Measurements from ENCODE around the gene EHD3.

The EHD3 gene

DNA sequence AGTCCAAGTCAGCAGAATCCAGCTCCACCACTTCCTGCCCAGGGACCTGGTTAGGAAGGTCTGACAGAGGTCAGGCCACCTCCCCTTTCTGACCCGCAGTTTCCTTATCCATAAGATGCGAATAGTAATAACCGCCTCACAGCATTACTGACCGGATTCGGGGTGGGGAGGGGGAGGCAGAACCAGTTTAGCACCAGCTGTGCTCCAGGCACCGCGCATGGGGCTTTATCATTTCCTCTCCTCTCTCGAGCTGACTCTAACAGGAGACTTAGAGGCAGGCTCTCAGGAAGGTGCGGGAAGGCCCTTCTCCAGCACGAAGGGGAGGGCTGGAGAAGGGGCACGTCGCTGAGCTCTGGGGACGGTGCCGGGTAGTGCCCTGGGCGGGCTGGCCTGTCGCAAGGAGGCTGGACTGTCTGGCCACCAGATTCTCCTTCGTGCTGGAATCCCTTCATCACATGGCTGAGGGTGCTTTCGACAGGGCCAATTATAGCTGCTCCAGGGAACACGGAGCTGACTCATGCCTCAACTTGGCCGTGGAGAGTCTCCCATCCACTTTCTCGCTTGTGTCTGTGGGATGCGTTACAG is 5.7 kb downstream of the EHD3 start:
- no peak overlapping the region for H3K4me3 ChIP-seq (ENCODE audit: low read depth, low read length)

DNA sequence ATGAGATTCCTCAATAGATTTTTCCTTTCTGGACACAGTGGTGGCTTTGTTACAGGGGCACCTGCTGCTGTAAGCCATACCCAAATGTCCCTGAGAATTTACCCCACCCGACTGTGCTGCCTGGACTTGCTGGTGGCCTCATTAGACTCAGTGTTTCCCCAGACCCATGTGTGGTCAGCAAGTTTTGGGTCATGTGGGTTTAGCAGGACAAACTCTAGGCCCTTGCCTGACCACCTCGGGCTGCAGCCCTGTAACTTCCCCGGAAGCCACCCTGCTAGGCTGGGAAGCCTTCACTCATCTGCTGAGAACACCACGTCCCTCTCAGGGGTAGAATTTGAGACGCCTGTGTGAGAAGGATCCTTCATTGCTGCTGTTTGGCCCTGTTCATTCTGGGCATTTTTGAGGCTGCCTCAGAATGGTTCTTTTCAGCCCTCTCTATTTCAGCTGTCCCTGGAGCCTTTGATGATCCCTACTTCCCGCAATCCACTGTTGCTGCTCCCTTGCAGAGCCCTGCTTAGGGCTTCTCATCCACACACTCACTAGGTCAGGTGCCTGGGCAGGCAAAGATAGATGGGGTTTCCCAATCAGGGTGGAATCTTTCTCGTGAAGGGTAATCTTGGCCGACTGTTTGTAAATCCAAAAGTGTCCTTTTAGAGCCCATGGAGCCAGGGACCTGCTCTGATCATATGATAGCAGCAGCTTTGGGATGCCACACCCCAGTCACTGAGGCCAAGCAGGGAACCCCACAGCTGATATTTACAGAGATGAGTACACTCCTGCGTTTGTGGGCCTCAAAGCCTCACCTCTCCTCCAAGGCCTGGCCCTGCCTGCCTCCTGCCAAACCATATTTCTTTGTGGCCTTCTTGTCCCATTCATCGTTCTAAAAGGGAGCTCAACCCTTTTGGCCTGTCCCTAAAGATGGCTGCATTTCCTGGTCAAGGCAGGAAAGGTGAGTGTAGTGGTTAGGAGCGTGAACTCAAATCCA is 6.7 kb downstream of the EHD3 start:
- TF ChIP-seq, protein P1, sequence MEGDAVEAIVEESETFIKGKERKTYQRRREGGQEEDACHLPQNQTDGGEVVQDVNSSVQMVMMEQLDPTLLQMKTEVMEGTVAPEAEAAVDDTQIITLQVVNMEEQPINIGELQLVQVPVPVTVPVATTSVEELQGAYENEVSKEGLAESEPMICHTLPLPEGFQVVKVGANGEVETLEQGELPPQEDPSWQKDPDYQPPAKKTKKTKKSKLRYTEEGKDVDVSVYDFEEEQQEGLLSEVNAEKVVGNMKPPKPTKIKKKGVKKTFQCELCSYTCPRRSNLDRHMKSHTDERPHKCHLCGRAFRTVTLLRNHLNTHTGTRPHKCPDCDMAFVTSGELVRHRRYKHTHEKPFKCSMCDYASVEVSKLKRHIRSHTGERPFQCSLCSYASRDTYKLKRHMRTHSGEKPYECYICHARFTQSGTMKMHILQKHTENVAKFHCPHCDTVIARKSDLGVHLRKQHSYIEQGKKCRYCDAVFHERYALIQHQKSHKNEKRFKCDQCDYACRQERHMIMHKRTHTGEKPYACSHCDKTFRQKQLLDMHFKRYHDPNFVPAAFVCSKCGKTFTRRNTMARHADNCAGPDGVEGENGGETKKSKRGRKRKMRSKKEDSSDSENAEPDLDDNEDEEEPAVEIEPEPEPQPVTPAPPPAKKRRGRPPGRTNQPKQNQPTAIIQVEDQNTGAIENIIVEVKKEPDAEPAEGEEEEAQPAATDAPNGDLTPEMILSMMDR (IDR thresholded peaks at IDR 0.05; ENCODE audit: low read depth, low read length): no peak
- no peak overlapping the region for H3K4me3 ChIP-seq (ENCODE audit: low read depth, low read length)

More for the DNA sequence above, 5.7 kb downstream of the EHD3 start:
- TF ChIP-seq, protein P1 (IDR thresholded peaks at IDR 0.05; ENCODE audit: low read depth, low read length): no peak

GRCh38 chr2:31241625-31242270 is 7.8 kb downstream of the EHD3 start:
- TF ChIP-seq, protein P1 (IDR thresholded peaks at IDR 0.05; ENCODE audit: low read depth, low read length): no peak
- H3K4me3 ChIP-seq (ENCODE audit: low read depth, low read length): no peak overlapping the region

GRCh38 chr2:31243053-31243452 is 9.1 kb downstream of the EHD3 start:
- no peak overlapping the region for H3K4me3 ChIP-seq (ENCODE audit: low read depth, low read length)
- TF ChIP-seq, protein P1 (IDR thresholded peaks at IDR 0.05; ENCODE audit: low read depth, low read length): no peak

DNA sequence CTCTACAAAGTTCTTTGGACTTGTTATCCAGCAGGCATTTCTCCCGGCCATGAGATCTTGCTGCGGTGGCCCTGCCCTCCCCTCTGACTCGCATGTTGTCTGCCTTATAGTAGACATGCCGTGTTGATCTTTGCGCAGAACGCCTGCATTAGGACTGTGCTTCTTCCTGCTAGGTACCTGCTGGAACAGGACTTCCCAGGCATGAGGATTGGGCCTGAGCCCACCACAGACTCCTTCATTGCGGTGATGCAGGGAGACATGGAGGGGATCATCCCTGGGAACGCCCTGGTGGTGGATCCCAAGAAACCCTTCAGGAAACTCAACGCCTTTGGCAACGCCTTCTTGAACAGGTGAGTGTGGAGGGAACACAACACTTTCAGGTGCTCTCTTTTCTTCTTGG is 10.1 kb downstream of the EHD3 start:
- TF ChIP-seq, protein P1 (IDR thresholded peaks at IDR 0.05; ENCODE audit: low read depth, low read length): no peak

DNA sequence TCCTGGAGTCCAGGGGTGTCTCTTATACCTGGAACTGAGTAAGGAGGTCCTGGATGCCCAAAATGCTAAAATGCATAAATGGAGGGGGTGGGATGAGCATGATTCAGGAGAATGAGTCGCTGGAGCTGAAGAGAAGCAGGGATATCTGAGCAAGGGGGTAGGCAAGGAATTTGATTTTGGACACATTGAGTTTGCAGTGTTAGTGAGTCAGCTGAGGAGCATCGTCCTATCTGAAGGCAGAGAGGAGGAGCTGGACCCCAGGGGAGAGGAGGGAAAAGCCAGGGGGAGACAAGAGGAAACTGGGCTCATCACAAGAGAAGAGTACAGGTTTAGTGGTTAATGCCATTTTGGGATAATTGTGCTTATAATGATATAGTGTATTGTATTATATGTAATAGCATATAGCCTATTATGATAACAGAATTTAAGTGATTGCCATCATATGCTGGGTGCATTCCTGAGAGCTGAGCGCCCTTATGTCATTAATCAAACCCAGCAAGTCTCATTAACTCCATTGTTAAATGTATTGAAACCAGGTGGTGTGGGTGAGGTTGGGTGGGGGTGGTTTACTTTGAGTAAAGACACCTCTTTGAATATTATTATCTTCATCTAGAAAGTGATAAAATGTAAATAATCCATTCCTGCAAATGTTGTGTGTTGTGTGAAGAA is 12.4 kb downstream of the EHD3 start:
- TF ChIP-seq, protein P1 (IDR thresholded peaks at IDR 0.05; ENCODE audit: low read depth, low read length): no peak
- no peak overlapping the region for H3K4me3 ChIP-seq (ENCODE audit: low read depth, low read length)

More for the DNA sequence above, 10.1 kb downstream of the EHD3 start:
- H3K4me3 ChIP-seq (ENCODE audit: low read depth, low read length): no peak overlapping the region

Measured in WI38 (cell line).